Thyroid gland (tissue), 4 donors: ENCODE results near the gene SLAMF7. TPM values are rescaled to one million over a fixed set of nuclear protein-coding genes. Genes with fewer than 3 reads are reported as not detected.
A peak's percentile ranks its signal among the peaks of the same experiment; 100 is the strongest.

Source experiments
- DNase-seq, 2 donors: peaks; one replicate each; pipeline ENCODE4 v3.0.0-alpha.2; 2019
- H3K27ac ChIP-seq, 3 donors: fragments of 200-600 bp; sonication (generic); 1 replicate in 2 of 3; 2 replicates in 1 of 3; pipeline ENCODE4 v1.5.1; 2016 to 2019; ENCODE audit warnings: mild to moderate bottlenecking in 1 of 3, moderate library complexity in 1 of 3
- H3K27me3 ChIP-seq: fragments of 200-600 bp; sonication (generic); one replicate; pipeline ENCODE4 v1.5.1; 2019
- H3K36me3 ChIP-seq, 2 donors: fragments of 200-600 bp; sonication (generic); one replicate each; pipeline ENCODE4 v1.5.1; 2016 to 2019
- H3K4me1 ChIP-seq, 2 donors: fragments of 200-600 bp; sonication (generic); one replicate each; pipeline ENCODE4 v1.5.1; 2017 to 2019
- H3K4me3 ChIP-seq, 3 donors: fragments of 200-600 bp; sonication (generic); replicated peaks in 1 of 3; 1 replicate in 2 of 3; 2 replicates in 1 of 3; pipeline ENCODE4 v1.5.1; 2016; ENCODE audit warnings: mild to moderate bottlenecking in 1 of 3
- H3K9me3 ChIP-seq: fragments of 200-600 bp; sonication (generic); one replicate; pipeline ENCODE4 v1.5.1; 2017
- POLR2A ChIP-seq, 2 donors: fragments of 450-650 bp; IDR thresholded peaks; one replicate each; pipeline ENCODE4 v1.6.1; 2017; ENCODE audit warnings: antibody characterized with exemption in 2 of 2, mild to moderate bottlenecking in 2 of 2, moderate library complexity in 1 of 2
- WGBS, 2 donors: methylation state at CpG; one replicate each; pipeline ENCODE4 v1.1.5; 2017; 5-methylcytosine and 5-hydroxymethylcytosine counted together
- intact Hi-C: fragments of 100-400 bp; cut with DNase I; formaldehyde crosslinking; loops from one replicate; pipeline ENCODE4 v1.15.1; 2023
- total RNA-seq, 4 donors: library from RNA; depleted of rRNA; stranded (reverse); fragments of >200 nt; gene quantifications; one replicate each; pipeline ENCODE4 v1.2.3, GENCODE V29; 2016
- TF ChIP-seq, protein P1 (sequence below), 6 experiments: fragments of 200-600 bp in 3 of 6; fragments of 450-650 bp in 3 of 6; sonication (generic) in 3 of 6; IDR thresholded peaks; one replicate each; pipeline ENCODE4 v1.5.1; 2016 to 2019; ENCODE audit warnings: antibody characterized with exemption in 6 of 6, mild to moderate bottlenecking in 2 of 6, inconsistent platforms in 1 of 6, moderate library complexity in 1 of 6

Gene SLAMF7
- total RNA-seq, 4 donors from 2014 or later: 0.22 to 0.93 (median 0.37) TPM

DNA sequence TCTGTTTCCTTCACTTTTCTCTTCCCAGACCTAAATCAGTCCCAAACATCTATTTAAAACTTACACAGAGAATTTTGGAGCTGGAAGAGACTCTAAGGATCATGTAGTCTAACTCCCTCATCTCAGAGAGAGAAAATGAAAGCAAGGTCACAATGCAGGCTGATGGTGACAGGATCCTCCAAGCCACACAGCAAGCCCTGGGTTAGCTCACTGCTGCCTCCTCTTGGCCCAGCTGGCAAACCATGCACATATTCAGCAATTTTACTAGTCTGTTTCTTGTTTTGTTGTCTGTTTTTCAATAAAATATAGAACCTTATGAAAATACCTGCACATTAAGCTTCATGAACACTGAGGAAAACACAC lies 29.2 kb downstream of the SLAMF7 start:
- Histone ChIP-seq H3K4me3 (no peak overlapping the region), H3K27ac (no peak overlapping the region), H3K27me3 (no peaks in the 10 kb centered on the region), H3K36me3 (no peaks in the 10 kb centered on the region), H3K9me3 (no peaks in the 10 kb centered on the region), H3K4me1 (no peaks in the 10 kb centered on the region)
- peak in 1 of 2 donors; percentile 17 for DNase-seq
- intact Hi-C loops: no loop called here
- no peak for TF ChIP-seq POLR2A (IDR thresholded peaks at IDR 0.05)
- TF ChIP-seq, protein P1, sequence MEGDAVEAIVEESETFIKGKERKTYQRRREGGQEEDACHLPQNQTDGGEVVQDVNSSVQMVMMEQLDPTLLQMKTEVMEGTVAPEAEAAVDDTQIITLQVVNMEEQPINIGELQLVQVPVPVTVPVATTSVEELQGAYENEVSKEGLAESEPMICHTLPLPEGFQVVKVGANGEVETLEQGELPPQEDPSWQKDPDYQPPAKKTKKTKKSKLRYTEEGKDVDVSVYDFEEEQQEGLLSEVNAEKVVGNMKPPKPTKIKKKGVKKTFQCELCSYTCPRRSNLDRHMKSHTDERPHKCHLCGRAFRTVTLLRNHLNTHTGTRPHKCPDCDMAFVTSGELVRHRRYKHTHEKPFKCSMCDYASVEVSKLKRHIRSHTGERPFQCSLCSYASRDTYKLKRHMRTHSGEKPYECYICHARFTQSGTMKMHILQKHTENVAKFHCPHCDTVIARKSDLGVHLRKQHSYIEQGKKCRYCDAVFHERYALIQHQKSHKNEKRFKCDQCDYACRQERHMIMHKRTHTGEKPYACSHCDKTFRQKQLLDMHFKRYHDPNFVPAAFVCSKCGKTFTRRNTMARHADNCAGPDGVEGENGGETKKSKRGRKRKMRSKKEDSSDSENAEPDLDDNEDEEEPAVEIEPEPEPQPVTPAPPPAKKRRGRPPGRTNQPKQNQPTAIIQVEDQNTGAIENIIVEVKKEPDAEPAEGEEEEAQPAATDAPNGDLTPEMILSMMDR (IDR thresholded peaks at IDR 0.05): peak in 3 of 6 experiments; percentile 3 to 17 (median 13)

DNA sequence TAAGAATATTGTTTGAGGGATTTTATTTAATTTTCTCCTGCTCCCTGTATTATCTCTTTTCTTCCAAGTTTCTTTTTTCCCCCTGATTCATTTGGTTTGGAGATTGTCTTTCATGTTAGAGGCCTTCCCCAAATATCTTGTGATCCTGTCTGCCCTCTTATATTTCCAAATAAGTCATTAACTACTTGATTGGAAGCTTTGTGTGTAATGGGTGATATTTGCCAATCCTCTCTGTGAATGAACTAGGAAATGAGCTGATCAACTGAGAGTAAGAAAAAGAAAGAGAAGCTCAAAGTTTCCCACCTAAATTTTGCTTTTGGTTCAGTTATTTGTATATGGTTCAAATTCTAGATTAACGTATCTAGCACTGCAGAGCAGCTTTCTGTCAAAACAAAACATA lies 33.3 kb downstream of the SLAMF7 start:
- Histone ChIP-seq H3K9me3 (no peaks in the 10 kb centered on the region), H3K27me3 (no peaks in the 10 kb centered on the region), H3K4me1 (peaks cover 0 to 4% of the 10 kb centered on the region in 2 donors), H3K36me3 (no peaks in the 10 kb centered on the region), H3K27ac (no peak overlapping the region), H3K4me3 (no peak overlapping the region)
- no peak for DNase-seq
- WGBS, 2 donors: 93 to 94% methylated on average over 1 of the region's 1 CpG
- TF ChIP-seq, protein P1 (IDR thresholded peaks at IDR 0.05): no peak
- TF ChIP-seq POLR2A (IDR thresholded peaks at IDR 0.05): no peak
- intact Hi-C loops: no loop called here

DNA sequence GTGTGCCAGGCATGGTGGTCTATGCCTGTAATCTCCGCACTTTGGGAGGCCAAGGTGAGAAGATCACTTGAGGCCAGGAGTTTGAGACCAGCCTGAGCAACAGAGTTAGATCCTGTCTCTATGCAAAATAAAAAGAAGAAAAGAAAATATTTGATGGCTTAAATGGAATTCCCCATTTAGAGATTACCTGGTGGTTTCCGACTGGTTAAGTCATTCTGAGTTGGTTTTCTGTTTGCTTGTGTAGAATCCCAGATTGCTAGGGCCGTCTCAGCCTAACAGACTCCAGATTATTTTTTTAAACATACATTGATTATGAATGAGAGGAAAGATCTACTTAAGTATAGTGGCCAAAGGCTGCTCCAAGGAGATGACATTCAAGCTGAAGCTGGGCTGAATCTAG lies 34.0 kb downstream of the SLAMF7 start:
- Histone ChIP-seq H3K27ac (no peak overlapping the region), H3K4me1 (peaks cover 0 to 4% of the 10 kb centered on the region in 2 donors), H3K27me3 (no peaks in the 10 kb centered on the region), H3K4me3 (no peak overlapping the region), H3K9me3 (no peaks in the 10 kb centered on the region), H3K36me3 (no peaks in the 10 kb centered on the region)
- 78 to 92% methylated on average over 3 of the region's 3 CpGs for WGBS, 2 donors
- TF ChIP-seq POLR2A (IDR thresholded peaks at IDR 0.05): no peak
- TF ChIP-seq, protein P1 (IDR thresholded peaks at IDR 0.05): no peak
- DNase-seq: no peak
- intact Hi-C loops: no loop called here

DNA sequence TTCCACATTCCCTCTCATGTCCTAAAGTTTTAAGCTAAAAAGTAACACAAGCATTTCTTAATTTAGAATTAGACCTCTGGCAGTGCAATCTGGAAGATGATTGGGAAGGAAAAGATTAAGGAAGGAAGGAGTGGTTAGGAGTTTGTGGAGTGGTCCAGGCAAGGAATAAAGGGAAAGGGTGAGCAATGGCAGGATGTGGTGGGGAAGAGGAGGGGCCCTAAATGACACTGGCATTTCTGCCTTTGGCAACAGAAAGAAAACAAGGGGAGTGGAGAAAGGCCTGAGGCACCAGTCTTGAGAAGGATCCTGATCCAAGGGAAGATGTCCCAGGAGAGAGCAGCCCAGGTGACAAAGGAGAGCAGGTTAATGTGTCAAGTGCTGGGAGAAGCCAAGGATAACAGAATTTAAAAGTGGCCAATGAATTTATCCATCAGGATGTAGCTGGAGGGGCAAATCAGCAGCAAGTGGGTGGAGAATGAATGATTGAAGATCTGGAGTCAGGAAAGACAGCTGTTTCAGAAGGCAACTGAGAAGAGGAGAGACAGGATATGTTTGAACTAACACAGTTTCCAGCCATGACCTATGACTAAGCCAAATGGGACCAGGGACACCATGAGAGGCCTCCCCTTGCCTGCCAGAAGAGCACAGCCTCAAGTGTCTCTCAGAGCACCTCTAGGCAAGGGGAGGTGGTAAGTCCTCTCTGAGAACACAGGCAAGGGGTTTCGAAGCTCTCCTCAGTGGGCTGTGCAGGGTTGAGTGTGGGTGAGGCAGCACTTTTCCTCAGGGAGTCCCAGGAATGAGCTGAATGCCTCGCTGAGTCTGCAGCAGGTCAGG lies 36.1 kb downstream of the SLAMF7 start:
- Histone ChIP-seq H3K9me3 (no peaks in the 10 kb centered on the region), H3K4me1 (peaks cover 0 to 4% of the 10 kb centered on the region in 2 donors), H3K27me3 (no peaks in the 10 kb centered on the region), H3K4me3 (no peak overlapping the region), H3K36me3 (no peaks in the 10 kb centered on the region), H3K27ac (no peak overlapping the region)
- peak; percentile 41 to 47 for DNase-seq
- TF ChIP-seq POLR2A (IDR thresholded peaks at IDR 0.05): no peak
- TF ChIP-seq, protein P1 (IDR thresholded peaks at IDR 0.05): no peak
- 7 to 29% methylated on average over 1 to 2 of the region's 2 CpGs for WGBS, 2 donors
- intact Hi-C loops: no loop called here

DNA sequence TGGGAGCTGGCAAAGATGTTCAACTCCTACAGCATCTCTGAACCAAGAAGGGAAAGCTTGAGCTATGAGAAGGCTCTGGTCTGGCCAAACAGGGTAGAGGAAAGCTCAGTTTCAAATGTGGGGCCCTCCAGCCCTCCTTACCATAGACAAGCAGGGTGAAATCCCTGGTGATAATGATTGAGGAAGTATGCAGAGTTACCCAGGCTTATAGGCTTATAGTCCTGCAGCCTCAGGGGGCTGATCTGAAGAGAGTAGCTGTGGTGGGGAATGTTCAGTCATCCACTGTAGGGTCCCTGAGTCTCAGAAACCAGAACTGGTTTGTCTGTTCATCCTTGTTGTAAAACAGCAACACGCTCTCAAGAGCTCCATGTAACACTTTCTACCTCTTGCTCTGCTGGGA lies 37.1 kb downstream of the SLAMF7 start:
- Histone ChIP-seq H3K4me1 (peaks cover 3 to 8% of the 10 kb centered on the region in 2 donors), H3K4me3 (no peak overlapping the region), H3K27ac (no peak overlapping the region), H3K9me3 (no peaks in the 10 kb centered on the region), H3K27me3 (no peaks in the 10 kb centered on the region), H3K36me3 (no peaks in the 10 kb centered on the region)
- intact Hi-C loops: no loop called here
- DNase-seq: no peak
- no peak for TF ChIP-seq POLR2A (IDR thresholded peaks at IDR 0.05)
- TF ChIP-seq, protein P1 (IDR thresholded peaks at IDR 0.05): no peak
- WGBS, 2 donors: 88 to 93% methylated on average over 1 of the region's 1 CpG
